Endothelial cell of umbilical vein (primary cell): ENCODE results near the gene DOCK1.

Experiments
- CTCF ChIP-seq, 2 donors: IDR thresholded peaks; 1 replicate in 1 of 2; 2 replicates in 1 of 2; pipeline ENCODE4 v1.5.1; 2011; ENCODE audit warnings: low read length in 2 of 2, mild to moderate bottlenecking in 2 of 2, moderate library complexity in 2 of 2, control low read depth in 1 of 2, inconsistent platforms in 1 of 2, low read depth in 1 of 2; ENCODE audit not compliant: insufficient read depth in 1 of 2; ENCODE audit errors: extremely low read depth in 1 of 2
- GATA2 ChIP-seq: IDR thresholded peaks from 2 replicates; pipeline ENCODE4 v1.7.0; 2011; ENCODE audit warnings: low read depth, mild to moderate bottlenecking, moderate library complexity, mixed read lengths, low read length; ENCODE audit not compliant: insufficient read length, insufficient read depth
- JUN ChIP-seq: IDR thresholded peaks from 2 replicates; pipeline ENCODE4 v1.6.1; 2011; ENCODE audit warnings: borderline replicate concordance, low read depth; ENCODE audit not compliant: insufficient read length, insufficient read depth
- MAX ChIP-seq: IDR thresholded peaks from 2 replicates; pipeline ENCODE4 v1.6.1; 2011; ENCODE audit not compliant: insufficient read depth, insufficient read length
- POLR2AphosphoS5 ChIP-seq: IDR thresholded peaks from 2 replicates; pipeline ENCODE4 v1.6.1; 2012; ENCODE audit warnings: low read depth, mild to moderate bottlenecking, control low read depth, low read length, moderate library complexity; ENCODE audit not compliant: insufficient read depth

GRCh38 chr10:127310923-127311322, 405.7 kb downstream of the DOCK1 start:
- TF ChIP-seq CTCF (IDR thresholded peaks at IDR 0.05; ENCODE audit: extremely low read depth in 1 of 2, insufficient read depth in 1 of 2, low read depth in 1 of 2, low read length in 2 of 2) (no peak), JUN (no peak), POLR2AphosphoS5 (no peak), MAX (no peak), GATA2 (no peak)
